Panc1 (cell line): ENCODE results near the gene C11orf54.

Experiments used
- POLR2AphosphoS5 ChIP-seq: IDR thresholded peaks from 2 replicates; pipeline ENCODE4 v1.6.1; 2012; ENCODE audit warnings: mild to moderate bottlenecking, low read depth, low read length, moderate library complexity
- TF ChIP-seq, protein P1 (sequence below): fragments of 450-650 bp; IDR thresholded peaks from 2 replicates; pipeline ENCODE4 v1.5.1; 2017; ENCODE audit warnings: mild to moderate bottlenecking

DNA sequence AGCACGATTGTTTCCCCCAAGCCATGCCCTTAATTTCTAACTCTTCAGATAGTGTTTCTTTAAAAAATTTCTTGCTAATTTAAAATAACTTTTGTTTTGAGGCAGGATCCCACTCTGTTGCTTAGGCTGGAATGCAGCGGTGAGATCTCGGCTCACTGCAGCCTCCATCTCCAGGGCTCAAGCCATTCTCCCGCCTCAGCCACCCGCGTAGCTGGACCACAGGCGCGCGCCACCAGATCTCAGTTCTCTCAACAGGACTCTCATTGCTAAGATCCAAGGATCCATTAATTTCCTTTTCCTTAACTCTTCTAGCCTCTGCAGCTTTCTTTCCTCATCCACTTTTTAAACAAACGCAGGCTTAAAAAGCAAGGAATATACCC is 42.3 kb downstream of the C11orf54 start:
- TF ChIP-seq, protein P1, sequence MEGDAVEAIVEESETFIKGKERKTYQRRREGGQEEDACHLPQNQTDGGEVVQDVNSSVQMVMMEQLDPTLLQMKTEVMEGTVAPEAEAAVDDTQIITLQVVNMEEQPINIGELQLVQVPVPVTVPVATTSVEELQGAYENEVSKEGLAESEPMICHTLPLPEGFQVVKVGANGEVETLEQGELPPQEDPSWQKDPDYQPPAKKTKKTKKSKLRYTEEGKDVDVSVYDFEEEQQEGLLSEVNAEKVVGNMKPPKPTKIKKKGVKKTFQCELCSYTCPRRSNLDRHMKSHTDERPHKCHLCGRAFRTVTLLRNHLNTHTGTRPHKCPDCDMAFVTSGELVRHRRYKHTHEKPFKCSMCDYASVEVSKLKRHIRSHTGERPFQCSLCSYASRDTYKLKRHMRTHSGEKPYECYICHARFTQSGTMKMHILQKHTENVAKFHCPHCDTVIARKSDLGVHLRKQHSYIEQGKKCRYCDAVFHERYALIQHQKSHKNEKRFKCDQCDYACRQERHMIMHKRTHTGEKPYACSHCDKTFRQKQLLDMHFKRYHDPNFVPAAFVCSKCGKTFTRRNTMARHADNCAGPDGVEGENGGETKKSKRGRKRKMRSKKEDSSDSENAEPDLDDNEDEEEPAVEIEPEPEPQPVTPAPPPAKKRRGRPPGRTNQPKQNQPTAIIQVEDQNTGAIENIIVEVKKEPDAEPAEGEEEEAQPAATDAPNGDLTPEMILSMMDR: no peak
- no peak for TF ChIP-seq POLR2AphosphoS5
